Astrocyte (in vitro differentiated cells and primary cell): Measurements from ENCODE around the gene SUN1.

Experiments
- EZH2 ChIP-seq: IDR thresholded peaks from 2 replicates; pipeline ENCODE4 v1.6.1; 2012; ENCODE audit warnings: mild to moderate bottlenecking, low read length, inconsistent platforms; ENCODE audit not compliant: insufficient read depth
- TF ChIP-seq, protein P1 (sequence below): IDR thresholded peaks from 2 replicates; pipeline ENCODE4 v1.5.1; 2011; ENCODE audit warnings: low read depth, mild to moderate bottlenecking, inconsistent platforms, low read length, moderate library complexity; ENCODE audit not compliant: insufficient read depth

DNA sequence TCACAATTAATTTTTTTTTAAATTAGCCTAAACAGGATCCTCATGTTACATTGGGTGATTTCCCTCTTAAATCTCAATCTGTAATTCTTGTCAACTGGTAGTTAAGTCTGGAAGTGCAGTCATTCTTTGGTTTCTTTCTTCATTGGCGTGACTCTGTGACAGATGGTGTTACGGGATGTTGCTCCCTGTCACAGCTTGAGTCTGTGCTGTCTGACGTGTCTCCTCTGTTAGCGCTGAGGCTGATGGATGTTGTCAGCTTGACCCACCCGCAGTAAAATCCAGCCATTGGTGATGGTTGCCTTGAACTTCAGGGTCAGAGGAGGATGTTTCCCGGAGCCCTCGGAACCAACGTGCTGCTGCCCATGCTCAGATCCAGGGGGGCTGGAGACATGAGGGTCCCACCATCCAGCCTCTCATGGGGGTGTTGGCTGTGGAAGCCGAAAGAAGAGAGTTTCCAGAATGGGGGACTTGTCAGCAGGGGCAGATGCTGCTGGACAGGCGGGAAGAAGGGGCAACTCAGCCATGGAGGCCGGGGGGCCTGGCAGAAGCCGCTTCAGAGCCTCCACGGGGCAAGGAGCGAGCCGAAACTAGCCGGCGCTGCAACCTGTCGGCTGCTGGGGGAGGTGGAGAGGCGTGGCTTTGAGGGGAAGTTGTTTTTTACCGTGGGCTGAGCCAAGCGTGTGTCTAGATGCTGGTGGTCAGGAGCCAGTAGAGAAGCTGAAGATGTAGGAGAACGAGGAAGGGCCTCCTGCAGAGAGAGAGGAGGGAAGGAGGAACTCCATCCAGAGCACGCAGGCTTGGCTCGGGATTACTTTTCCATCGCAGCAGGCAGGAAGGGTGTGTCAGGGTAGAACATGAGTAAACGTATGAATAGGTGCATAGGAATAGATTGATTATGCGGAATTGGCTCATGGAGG, 3.5 kb downstream of the SUN1 start:
- TF ChIP-seq, protein P1, sequence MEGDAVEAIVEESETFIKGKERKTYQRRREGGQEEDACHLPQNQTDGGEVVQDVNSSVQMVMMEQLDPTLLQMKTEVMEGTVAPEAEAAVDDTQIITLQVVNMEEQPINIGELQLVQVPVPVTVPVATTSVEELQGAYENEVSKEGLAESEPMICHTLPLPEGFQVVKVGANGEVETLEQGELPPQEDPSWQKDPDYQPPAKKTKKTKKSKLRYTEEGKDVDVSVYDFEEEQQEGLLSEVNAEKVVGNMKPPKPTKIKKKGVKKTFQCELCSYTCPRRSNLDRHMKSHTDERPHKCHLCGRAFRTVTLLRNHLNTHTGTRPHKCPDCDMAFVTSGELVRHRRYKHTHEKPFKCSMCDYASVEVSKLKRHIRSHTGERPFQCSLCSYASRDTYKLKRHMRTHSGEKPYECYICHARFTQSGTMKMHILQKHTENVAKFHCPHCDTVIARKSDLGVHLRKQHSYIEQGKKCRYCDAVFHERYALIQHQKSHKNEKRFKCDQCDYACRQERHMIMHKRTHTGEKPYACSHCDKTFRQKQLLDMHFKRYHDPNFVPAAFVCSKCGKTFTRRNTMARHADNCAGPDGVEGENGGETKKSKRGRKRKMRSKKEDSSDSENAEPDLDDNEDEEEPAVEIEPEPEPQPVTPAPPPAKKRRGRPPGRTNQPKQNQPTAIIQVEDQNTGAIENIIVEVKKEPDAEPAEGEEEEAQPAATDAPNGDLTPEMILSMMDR = no peak
- no peak for TF ChIP-seq EZH2
